Measurements from ENCODE around the gene CADM1. TPM values are rescaled to one million over a fixed set of nuclear protein-coding genes. Genes with fewer than 3 reads are reported as not detected.

The CADM1 gene
- total and polyA plus RNA-seq, 2 experiments from 2014 or later, result 16.5 to 18.0 TPM

DNA sequence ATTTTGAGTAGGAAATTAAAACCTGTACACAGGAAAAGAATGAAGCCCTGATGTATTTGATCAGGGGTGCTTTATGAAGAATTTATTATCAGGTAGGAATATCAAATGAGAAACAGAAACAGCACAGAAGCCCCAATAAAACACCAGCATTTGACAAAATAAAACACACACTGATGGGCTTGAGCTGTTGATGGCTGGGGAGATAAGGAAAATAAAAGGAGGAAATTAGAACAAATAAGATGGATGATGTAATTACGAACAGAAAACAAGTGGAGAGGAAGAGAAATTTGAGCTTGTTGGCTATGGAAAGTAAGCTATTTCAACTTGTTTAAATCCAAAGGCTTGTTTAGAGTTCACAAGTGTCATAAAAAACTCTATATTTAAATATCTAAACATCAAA is 213.7 kb downstream of the CADM1 start:
- no peak overlapping the region for H3K27ac Mint-ChIP-seq
- Histone ChIP-seq H3K4me2 (no peak overlapping the region), H2AFZ (no peak overlapping the region), H3K4me3 (no peak overlapping the region), H4K20me1 (replicated peaks; ENCODE audit: insufficient read depth) (no peaks in the 10 kb centered on the region), H3K79me2 (replicated peaks; ENCODE audit: insufficient read depth) (no peaks in the 10 kb centered on the region), H3F3A (replicated peaks; ENCODE audit: low read depth) (no peaks in the 10 kb centered on the region), H3K36me3 (ENCODE audit: insufficient read depth) (no peaks in the 10 kb centered on the region), H3K27me3 (ENCODE audit: insufficient read depth) (no peaks in the 10 kb centered on the region), H3K27ac (ENCODE audit: low read depth) (no peak overlapping the region), H3K9me2 (ENCODE audit: insufficient read depth) (no peaks in the 10 kb centered on the region), H3K4me1 (ENCODE audit: insufficient read depth) (peaks cover 4% of the 10 kb centered on the region; the same call in 1 of the 2 replicates)
- TF ChIP-seq CREB1 (CRISPR knock-in tag; IDR thresholded peaks at IDR 0.05; ENCODE audit: low read depth) (no peak), ZNF331 (CRISPR knock-in tag; IDR thresholded peaks at IDR 0.05; ENCODE audit: low read depth) (no peak), REST (IDR thresholded peaks at IDR 0.05; ENCODE audit: unreplicated experiment) (no peak), EZH2 (IDR thresholded peaks at IDR 0.05; ENCODE audit: low read depth, unreplicated experiment) (no peak), NANOG (IDR thresholded peaks at IDR 0.05; ENCODE audit: borderline replicate concordance) (no peak), EZH2phosphoT487 (IDR thresholded peaks at IDR 0.05; ENCODE audit: unreplicated experiment) (no peak), POLR2AphosphoS5 (IDR thresholded peaks at IDR 0.05; ENCODE audit: low read depth) (no peak), ZNF114 (CRISPR knock-in tag; IDR thresholded peaks at IDR 0.05) (no peak), ZNF462 (CRISPR knock-in tag; IDR thresholded peaks at IDR 0.05) (no peak), STAT1 (IDR thresholded peaks at IDR 0.05; ENCODE audit: unreplicated experiment) (no peak), JUNB (IDR thresholded peaks at IDR 0.05; ENCODE audit: unreplicated experiment) (no peak)
- TF ChIP-seq, protein P1, sequence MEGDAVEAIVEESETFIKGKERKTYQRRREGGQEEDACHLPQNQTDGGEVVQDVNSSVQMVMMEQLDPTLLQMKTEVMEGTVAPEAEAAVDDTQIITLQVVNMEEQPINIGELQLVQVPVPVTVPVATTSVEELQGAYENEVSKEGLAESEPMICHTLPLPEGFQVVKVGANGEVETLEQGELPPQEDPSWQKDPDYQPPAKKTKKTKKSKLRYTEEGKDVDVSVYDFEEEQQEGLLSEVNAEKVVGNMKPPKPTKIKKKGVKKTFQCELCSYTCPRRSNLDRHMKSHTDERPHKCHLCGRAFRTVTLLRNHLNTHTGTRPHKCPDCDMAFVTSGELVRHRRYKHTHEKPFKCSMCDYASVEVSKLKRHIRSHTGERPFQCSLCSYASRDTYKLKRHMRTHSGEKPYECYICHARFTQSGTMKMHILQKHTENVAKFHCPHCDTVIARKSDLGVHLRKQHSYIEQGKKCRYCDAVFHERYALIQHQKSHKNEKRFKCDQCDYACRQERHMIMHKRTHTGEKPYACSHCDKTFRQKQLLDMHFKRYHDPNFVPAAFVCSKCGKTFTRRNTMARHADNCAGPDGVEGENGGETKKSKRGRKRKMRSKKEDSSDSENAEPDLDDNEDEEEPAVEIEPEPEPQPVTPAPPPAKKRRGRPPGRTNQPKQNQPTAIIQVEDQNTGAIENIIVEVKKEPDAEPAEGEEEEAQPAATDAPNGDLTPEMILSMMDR (conservative IDR thresholded peaks at IDR 0.05; ENCODE audit: low read depth in 2 of 2), result no peak
- TF ChIP-seq, protein P2, sequence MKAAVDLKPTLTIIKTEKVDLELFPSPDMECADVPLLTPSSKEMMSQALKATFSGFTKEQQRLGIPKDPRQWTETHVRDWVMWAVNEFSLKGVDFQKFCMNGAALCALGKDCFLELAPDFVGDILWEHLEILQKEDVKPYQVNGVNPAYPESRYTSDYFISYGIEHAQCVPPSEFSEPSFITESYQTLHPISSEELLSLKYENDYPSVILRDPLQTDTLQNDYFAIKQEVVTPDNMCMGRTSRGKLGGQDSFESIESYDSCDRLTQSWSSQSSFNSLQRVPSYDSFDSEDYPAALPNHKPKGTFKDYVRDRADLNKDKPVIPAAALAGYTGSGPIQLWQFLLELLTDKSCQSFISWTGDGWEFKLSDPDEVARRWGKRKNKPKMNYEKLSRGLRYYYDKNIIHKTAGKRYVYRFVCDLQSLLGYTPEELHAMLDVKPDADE (IDR thresholded peaks at IDR 0.05), result no peak
- ATAC-seq (no peak), DNase-seq (ENCODE audit: low spot score) (no peak)
- no peak overlapping the region for H3K4me3 Mint-ChIP-seq
- H3K9me3 Mint-ChIP-seq, result no peaks in the 10 kb centered on the region; the same call in 1 of the 3 replicates
- H3K27me3 Mint-ChIP-seq (ENCODE audit: insufficient read depth, low read depth, poor library complexity), result no peaks in the 10 kb centered on the region
- no peaks in the 10 kb centered on the region for H3K36me3 Mint-ChIP-seq (ENCODE audit: low read depth)
- peaks cover 18% of the 10 kb centered on the region for H3K4me1 Mint-ChIP-seq
